ENCODE data around the gene ARHGEF12. TPM values are rescaled to one million over a fixed set of nuclear protein-coding genes. Genes with fewer than 3 reads are reported as not detected.

ARHGEF12 gene
- total RNA-seq, 3 donors from 2014 or later = 88.2 to 119 (median 114) TPM

DNA sequence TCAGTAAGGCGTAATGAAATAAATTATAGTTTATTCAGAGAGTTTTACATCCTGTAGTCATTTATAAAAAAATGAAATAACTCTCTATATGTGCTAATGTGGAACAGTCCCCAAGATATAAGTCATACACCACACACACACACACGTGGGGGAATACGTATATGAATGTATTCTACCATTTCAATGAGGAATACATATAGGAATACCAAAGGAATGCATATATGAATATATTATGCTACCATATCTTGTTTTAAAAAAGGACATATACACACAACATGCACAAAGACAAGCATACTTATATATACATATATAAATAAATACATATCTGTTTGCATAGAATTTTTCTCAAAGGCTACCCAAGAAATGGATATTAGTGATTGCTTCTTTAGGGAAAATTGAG is 135.8 kb downstream of the ARHGEF12 start:
- Histone ChIP-seq H3K4me1 (ENCODE audit: low read depth) (no peaks in the 10 kb centered on the region), H3K36me3 (ENCODE audit: low read depth) (no peaks in the 10 kb centered on the region), H3K9me3 (no peaks in the 10 kb centered on the region), H3K4me3 (no peak overlapping the region)
- TF ChIP-seq, protein P1, sequence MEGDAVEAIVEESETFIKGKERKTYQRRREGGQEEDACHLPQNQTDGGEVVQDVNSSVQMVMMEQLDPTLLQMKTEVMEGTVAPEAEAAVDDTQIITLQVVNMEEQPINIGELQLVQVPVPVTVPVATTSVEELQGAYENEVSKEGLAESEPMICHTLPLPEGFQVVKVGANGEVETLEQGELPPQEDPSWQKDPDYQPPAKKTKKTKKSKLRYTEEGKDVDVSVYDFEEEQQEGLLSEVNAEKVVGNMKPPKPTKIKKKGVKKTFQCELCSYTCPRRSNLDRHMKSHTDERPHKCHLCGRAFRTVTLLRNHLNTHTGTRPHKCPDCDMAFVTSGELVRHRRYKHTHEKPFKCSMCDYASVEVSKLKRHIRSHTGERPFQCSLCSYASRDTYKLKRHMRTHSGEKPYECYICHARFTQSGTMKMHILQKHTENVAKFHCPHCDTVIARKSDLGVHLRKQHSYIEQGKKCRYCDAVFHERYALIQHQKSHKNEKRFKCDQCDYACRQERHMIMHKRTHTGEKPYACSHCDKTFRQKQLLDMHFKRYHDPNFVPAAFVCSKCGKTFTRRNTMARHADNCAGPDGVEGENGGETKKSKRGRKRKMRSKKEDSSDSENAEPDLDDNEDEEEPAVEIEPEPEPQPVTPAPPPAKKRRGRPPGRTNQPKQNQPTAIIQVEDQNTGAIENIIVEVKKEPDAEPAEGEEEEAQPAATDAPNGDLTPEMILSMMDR (IDR thresholded peaks at IDR 0.05) = no peak
- intact Hi-C loops (cut with DNase I, micrococcal nuclease) = no loop called here
- ATAC-seq (no peak), DNase-seq (no peak)

DNA sequence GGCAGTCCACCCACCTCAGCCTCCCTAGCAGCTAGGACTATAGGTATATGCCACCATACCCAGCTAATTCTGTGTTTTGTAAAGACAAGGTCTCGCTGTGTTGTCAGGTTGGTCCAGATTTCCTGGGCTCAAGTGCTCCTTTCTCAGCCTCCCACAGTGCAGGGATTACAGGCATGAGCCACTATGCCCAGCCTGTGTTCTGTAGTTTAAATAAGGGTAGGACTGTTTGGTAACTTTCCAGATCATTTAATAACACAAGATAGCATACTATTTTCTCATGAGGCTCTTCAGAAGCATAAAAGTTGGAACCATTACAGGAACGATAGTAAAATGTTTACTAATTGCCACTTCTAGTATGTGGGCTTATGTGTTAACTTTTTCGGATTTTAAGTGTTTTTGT is 137.3 kb downstream of the ARHGEF12 start:
- no peak for ATAC-seq
- intact Hi-C loops (cut with DNase I, micrococcal nuclease) = no loop called here
- TF ChIP-seq, protein P1 (IDR thresholded peaks at IDR 0.05) = no peak
- no peaks in the 10 kb centered on the region for H3K4me1 ChIP-seq (ENCODE audit: low read depth)
- H3K36me3 ChIP-seq (ENCODE audit: low read depth) = no peaks in the 10 kb centered on the region
- no peak for DNase-seq
- no peaks in the 10 kb centered on the region for H3K9me3 ChIP-seq
- no peak overlapping the region for H3K4me3 ChIP-seq

DNA sequence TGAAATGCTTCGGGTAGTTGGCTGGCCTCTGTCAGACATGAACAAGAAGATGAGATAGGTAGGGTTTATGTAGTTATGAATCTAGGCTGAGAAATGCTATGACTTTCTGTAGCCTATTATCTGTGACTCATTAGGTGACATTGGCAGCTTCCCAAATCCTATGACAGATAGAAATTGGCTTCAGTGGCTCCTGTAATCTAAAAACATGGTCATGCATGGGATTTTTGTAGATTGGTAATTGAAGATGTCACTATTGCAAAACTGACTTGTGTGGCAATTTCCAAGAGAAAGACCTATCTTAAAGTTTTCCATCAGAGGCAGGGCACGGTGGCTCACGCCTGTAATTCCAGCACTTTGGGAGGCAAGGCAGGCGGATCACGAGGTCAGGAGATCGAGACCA is 145.9 kb downstream of the ARHGEF12 start:
- no peak for ATAC-seq
- intact Hi-C loops (cut with DNase I, micrococcal nuclease) = no loop called here
- no peaks in the 10 kb centered on the region for H3K36me3 ChIP-seq (ENCODE audit: low read depth)

DNA sequence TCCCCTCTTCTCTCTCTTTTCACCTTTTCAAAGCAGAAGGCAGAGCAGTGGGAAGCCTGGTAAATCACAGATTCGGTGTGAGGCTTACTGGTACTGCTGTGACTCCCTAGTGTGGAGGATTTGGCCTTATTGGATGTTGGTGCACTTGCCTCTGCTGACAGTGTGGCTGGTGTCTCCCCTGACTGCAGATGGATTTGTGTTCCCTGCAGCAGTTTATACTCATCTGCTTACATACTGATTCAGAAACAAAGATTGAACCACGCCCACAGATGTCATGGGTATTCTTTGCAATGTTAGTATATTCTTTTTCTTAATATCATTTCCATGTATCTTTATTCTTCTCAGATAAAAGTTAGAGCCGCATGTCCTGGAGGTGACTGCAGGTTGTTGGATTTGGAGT is 148.5 kb downstream of the ARHGEF12 start:
- intact Hi-C loops (cut with DNase I, micrococcal nuclease) = no loop called here
- Histone ChIP-seq H3K36me3 (ENCODE audit: low read depth) (no peaks in the 10 kb centered on the region), H3K9me3 (no peaks in the 10 kb centered on the region), H3K4me1 (ENCODE audit: low read depth) (no peaks in the 10 kb centered on the region), H3K4me3 (no peak overlapping the region)
- ATAC-seq (no peak), DNase-seq (no peak)
- TF ChIP-seq, protein P1 (IDR thresholded peaks at IDR 0.05) = no peak

More for the DNA sequence above, 145.9 kb downstream of the ARHGEF12 start:
- H3K9me3 ChIP-seq = no peaks in the 10 kb centered on the region
- H3K4me1 ChIP-seq (ENCODE audit: low read depth) = no peaks in the 10 kb centered on the region
- DNase-seq = no peak
- TF ChIP-seq, protein P1 (IDR thresholded peaks at IDR 0.05) = no peak
- H3K4me3 ChIP-seq = no peak overlapping the region

DNA sequence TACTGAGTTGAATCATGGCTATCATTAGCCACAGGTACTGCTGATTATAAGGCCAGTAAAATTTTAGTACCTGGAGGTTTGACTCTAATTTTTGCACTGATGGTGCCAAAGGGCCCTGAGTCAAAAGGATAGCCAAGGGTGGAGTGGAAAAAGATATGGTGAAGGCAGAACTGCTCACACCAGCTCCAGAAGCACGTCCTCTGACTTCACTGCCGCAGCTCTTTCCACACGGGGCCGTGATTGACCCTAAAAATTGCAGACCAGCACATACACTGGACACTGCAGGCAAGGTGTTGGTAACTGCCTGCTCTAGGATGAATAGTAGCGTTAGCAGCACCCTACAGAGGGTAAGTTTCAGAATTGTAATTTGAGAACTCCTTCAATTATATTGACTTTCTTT is 149.9 kb downstream of the ARHGEF12 start:
- DNase-seq (no peak), ATAC-seq (no peak)
- no peaks in the 10 kb centered on the region for H3K36me3 ChIP-seq (ENCODE audit: low read depth)
- H3K9me3 ChIP-seq = no peaks in the 10 kb centered on the region
- H3K4me3 ChIP-seq = no peak overlapping the region
- TF ChIP-seq, protein P1 (IDR thresholded peaks at IDR 0.05) = no peak
- intact Hi-C loops (cut with DNase I, micrococcal nuclease) = no loop called here
- H3K4me1 ChIP-seq (ENCODE audit: low read depth) = no peaks in the 10 kb centered on the region

DNA sequence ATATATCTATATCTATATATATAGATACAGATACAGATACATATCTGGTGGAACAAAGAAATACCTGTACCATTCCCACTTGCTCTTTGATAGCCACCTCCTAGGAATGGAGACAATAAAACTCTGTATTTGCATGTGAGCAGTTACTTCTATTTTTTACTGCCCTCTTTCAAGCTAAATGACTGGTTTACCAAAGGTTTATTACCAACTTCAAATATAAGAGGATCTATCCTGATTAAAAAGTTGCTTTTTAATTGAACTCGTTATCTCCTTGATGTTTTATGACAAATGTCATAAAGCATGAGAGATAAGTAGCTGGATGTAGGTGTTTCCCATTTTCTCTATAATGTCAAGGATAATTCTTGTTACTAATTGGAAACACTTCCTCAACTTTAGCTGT is 153.6 kb downstream of the ARHGEF12 start:
- intact Hi-C loops (cut with DNase I, micrococcal nuclease) = no loop called here
- Histone ChIP-seq H3K36me3 (ENCODE audit: low read depth) (no peaks in the 10 kb centered on the region), H3K4me3 (no peak overlapping the region), H3K4me1 (ENCODE audit: low read depth) (no peaks in the 10 kb centered on the region), H3K9me3 (no peaks in the 10 kb centered on the region)
- TF ChIP-seq, protein P1 (IDR thresholded peaks at IDR 0.05) = no peak
- peak; percentile 68 for ATAC-seq
- no peak for DNase-seq

Measured in mucosa of descending colon (tissue), 3 donors.